IPS-20b (cell line): Measurements from ENCODE around the gene LGR4.

Source experiments
- H3K27ac ChIP-seq: one replicate; pipeline ENCODE4 v1.5.1; 2013; ENCODE audit warnings: low read length
- H3K27me3 ChIP-seq: 2 replicates; pipeline ENCODE4 v1.6.1; 2013; ENCODE audit warnings: mild to moderate bottlenecking, low read length, inconsistent platforms; ENCODE audit not compliant: insufficient read depth
- H3K36me3 ChIP-seq: 2 replicates; pipeline ENCODE4 v1.6.1; 2013; ENCODE audit warnings: low read depth, mild to moderate bottlenecking, inconsistent platforms, low read length, moderate library complexity; ENCODE audit not compliant: insufficient read depth
- H3K4me1 ChIP-seq: 2 replicates; pipeline ENCODE4 v1.6.1; 2013; ENCODE audit warnings: mild to moderate bottlenecking, control low read depth, inconsistent platforms, low read length, moderate library complexity; ENCODE audit not compliant: insufficient read depth
- H3K4me3 ChIP-seq: 2 replicates; pipeline ENCODE4 v1.5.1; 2013; ENCODE audit warnings: mild to moderate bottlenecking, low read length, inconsistent platforms
- H3K9ac ChIP-seq: 2 replicates; pipeline ENCODE4 v1.6.1; 2013; ENCODE audit warnings: low read depth, mild to moderate bottlenecking, inconsistent platforms, low read length, moderate library complexity
- H3K9me3 ChIP-seq: 2 replicates; pipeline ENCODE4 v1.6.1; 2013; ENCODE audit warnings: mild to moderate bottlenecking, low read depth, low read length, inconsistent platforms; ENCODE audit not compliant: insufficient read depth

LGR4 gene

DNA sequence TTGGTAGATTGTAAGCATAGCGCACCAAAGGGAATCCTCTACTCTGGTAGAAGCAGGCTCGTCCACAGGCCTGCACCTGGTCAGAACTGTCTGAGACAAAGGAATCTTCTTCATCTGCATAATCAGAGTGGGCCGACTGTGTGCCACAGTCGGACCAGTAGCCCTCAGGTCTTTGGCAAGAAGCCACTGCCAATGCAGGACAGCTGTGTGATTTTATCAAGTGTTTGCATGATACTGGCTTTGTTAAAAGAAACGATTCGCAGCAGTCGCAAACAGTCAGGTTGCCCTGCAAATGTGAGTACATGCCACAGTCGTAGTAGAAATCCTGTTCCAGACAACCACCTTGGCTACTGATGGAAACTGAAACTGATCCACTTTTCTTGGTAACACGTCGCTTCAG lies 104.7 kb downstream of the LGR4 start:
- Histone ChIP-seq H3K4me1 (no peaks in the 10 kb centered on the region), H3K27ac (no peak overlapping the region), H3K36me3 (peaks cover 60% of the 10 kb centered on the region), H3K9me3 (no peaks in the 10 kb centered on the region), H3K9ac (no peak overlapping the region), H3K4me3 (no peak overlapping the region), H3K27me3 (no peaks in the 10 kb centered on the region)

DNA sequence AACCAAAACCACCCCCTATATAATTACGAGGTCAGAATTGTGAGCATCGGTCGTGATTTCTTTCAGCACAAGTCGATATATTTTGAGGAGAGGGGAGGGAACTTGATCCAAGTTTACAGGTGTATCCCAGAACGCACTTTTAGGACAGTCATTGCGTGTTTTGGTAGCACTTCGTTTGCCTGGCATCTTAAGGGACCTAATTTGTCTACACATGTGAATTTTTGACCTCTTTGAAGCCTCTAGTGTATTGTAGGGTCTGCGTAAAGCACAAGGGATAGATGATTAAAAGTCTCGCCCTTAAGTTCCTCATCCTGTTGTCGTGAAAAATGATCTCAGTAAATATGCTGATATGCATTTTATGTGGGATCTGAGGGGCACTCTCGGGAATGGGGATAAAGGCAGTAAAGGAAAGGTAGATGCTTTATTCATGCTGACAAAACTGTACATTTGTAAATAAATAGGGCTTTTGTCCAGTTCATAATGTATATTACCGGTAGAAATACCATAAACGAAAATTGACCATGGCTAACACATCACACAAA lies 108.9 kb downstream of the LGR4 start:
- peak overlapping the region; percentile 88; the same call in 1 of the 2 replicates for H3K9ac ChIP-seq
- H3K9me3 ChIP-seq, result no peaks in the 10 kb centered on the region
- no peaks in the 10 kb centered on the region for H3K4me1 ChIP-seq
- peak overlapping the region; percentile 50 for H3K27ac ChIP-seq
- H3K36me3 ChIP-seq, result peaks cover 18% of the 10 kb centered on the region
- no peaks in the 10 kb centered on the region for H3K27me3 ChIP-seq
- H3K4me3 ChIP-seq, result peak overlapping the region; percentile 75

DNA sequence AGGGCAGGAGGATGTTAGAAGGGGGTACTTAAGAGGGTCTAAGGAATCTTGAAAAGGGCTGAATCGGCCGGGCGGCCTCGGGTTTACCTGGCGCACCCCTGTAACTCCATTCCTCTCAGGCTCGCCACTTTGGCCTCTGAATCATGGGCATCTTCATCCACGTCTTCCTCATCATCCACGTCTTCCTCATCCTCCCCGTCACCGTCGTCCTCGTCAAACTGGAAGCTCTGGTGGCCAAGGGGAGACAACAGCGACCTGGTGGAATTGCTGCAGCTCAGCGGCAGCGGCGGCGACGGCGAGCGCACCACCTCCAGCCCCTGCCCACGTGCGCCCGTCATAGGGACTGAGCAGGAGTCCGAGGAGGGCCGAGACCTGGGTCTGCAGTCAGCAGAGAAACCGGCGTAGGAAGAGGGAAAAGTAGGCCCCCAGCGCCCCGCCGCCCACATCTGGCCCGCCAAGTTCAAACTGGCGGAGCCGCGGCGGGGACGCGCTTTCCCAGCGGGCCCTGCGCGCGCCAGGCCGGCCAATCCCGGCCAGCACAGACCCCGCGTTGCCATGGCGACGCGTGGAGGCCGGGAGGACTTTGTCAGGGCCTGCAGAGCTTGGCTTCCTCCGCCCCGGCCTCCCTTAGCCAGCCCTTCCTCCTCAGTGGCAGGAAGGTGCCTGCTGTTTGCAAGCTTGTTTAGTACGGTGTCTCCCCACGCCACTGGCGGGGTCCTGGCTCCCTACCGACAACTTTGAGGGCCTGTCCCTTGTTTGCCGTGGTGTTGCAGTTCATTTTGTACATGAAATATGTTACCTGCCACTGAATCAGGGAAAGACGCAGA lies 109.6 kb downstream of the LGR4 start, which contains the start of gene CCDC34:
Gene CCDC34 (minus strand): TSS at position 467 of the 827 bp plus-strand sequence. CDS start 21 bp downstream, at position 446.
- H3K27ac ChIP-seq, result peak within 1 kb of the TSS; percentile 50
- H3K9me3 ChIP-seq, result no peaks in the 10 kb centered on the region
- H3K27me3 ChIP-seq, result no peaks in the 10 kb centered on the region
- peak within 1 kb of the TSS; percentile 75 for H3K4me3 ChIP-seq
- H3K4me1 ChIP-seq, result 0 out of 2 replicates have a peak, but pooled peaks cover under 1% of the 10 kb centered on the region
- peak within 1 kb of the TSS; percentile 88 for H3K9ac ChIP-seq
- peaks cover 11% of the 10 kb centered on the region for H3K36me3 ChIP-seq

DNA sequence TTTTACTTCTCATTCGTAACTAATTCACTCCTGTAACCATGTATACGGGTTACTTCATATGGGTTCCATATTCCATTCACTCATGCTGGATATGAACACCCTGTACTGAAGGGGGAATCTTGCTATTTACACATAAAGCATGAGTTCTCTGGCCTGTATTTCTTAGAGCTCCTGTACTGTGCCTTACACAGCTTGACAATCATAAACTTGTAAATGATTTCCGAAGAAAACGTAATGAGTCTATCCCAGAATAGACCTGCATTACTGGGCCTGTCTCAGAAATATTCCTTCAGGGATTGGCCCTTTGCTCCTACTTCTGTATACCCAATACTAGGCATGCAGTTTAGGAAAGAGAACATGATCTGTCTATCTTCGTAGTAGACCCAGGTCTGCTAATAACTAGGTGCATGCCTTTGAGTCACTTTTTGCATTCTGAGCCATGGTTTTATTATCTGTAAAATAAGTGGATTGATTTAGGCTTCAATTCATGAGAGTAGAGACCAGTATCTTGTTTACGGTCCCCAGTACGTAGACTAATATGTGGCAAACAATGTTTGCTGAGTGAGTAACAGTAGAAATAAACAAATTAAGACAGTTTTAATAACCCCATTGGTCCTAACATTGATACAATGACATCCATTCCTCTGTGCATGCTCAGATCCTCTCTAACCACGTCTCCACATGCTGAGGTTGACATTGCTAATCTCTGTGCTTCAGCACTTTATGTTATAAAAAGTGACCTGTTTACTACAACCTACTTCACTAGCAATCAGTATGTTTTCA lies 110.8 kb downstream of the LGR4 start:
- Histone ChIP-seq H3K4me1 (0 out of 2 replicates have a peak, but pooled peaks cover 3% of the 10 kb centered on the region), H3K4me3 (peak overlapping the region; percentile 75), H3K36me3 (peaks cover 1% of the 10 kb centered on the region; the same call in 1 of the 2 replicates), H3K27me3 (no peaks in the 10 kb centered on the region), H3K9me3 (no peaks in the 10 kb centered on the region), H3K9ac (peak overlapping the region; percentile 88; the same call in 1 of the 2 replicates), H3K27ac (no peak overlapping the region)

DNA sequence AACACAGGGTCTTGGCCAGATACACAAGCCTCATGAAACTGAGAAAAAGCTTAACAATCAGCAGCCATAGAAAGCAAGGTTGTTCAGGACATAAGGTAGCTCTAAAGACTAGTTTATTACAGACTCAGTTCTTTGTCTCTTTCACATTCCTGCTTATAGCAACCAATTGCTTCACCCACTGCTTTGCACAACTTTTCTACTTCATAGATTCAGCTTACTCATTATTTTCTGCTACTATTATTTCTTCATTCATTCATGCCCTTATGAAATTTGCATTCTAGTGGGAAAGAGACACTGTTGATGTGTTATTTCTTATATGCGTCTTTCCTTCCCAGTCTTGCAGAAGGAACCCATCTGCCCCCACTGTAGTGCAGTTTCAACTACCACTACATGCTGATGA lies 114.3 kb downstream of the LGR4 start:
- no peak overlapping the region for H3K9ac ChIP-seq

DNA sequence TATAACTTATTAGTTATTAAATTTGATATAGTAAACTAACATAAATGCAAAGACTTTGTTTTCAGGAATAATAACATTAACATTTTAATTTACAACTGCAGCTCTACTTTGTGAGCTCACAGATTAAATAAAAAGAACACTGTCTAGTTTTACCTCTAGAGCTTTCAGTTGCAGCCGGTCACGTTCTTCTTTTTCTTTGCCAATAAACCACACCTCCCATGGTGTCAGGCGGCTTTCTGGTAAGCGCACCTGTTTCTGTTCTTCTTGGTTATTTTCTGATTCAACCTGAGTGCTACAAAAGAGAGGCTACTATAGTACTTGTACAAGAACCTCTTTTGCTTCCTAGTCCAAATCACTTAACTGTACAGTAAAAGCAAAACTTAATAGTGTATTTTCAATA lies 115.3 kb downstream of the LGR4 start:
- Histone ChIP-seq H3K4me1 (peaks cover 19% of the 10 kb centered on the region; the same call in 1 of the 2 replicates), H3K9ac (no peak overlapping the region)

More for the DNA sequence above, 114.3 kb downstream of the LGR4 start:
- no peak overlapping the region for H3K27ac ChIP-seq
- H3K27me3 ChIP-seq, result no peaks in the 10 kb centered on the region
- H3K4me1 ChIP-seq, result peaks cover 14% of the 10 kb centered on the region; the same call in 1 of the 2 replicates
- no peaks in the 10 kb centered on the region for H3K36me3 ChIP-seq
- H3K9me3 ChIP-seq, result no peaks in the 10 kb centered on the region
- H3K4me3 ChIP-seq, result no peak overlapping the region

DNA sequence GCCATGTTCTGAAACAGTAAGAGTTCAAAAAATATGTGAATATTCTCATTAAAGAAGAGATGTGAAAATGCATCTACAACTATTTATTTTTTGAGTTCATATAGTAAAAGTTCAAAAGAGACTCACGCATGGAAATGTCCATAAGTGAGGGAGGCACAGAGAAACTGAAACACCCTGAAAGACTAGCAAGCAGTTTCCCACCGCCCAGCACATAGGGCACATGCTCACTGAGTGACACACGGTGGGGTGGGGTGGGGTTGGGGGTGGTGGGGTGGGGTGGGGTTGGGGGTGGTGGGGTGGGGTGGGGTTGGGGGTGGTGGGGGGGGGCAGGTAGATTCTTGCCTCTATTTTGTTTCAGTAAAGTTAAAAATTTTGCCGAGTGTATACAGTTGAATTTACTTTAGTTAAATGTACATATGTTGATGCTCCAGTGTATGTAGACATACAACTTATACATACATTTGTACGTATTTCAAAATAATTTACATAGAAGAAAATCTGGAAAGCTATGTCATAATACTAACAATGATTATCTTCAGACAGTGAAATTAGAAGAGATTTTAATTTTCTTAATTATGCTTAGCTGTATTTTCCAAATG lies 115.9 kb downstream of the LGR4 start:
- Histone ChIP-seq H3K4me3 (no peak overlapping the region), H3K27me3 (no peaks in the 10 kb centered on the region), H3K9ac (no peak overlapping the region), H3K36me3 (no peaks in the 10 kb centered on the region), H3K4me1 (peaks cover 19% of the 10 kb centered on the region; the same call in 1 of the 2 replicates), H3K27ac (no peak overlapping the region), H3K9me3 (no peaks in the 10 kb centered on the region)

More for the DNA sequence above, 115.3 kb downstream of the LGR4 start:
- no peaks in the 10 kb centered on the region for H3K36me3 ChIP-seq
- no peak overlapping the region for H3K27ac ChIP-seq
- no peaks in the 10 kb centered on the region for H3K27me3 ChIP-seq
- H3K9me3 ChIP-seq, result no peaks in the 10 kb centered on the region
- no peak overlapping the region for H3K4me3 ChIP-seq

DNA sequence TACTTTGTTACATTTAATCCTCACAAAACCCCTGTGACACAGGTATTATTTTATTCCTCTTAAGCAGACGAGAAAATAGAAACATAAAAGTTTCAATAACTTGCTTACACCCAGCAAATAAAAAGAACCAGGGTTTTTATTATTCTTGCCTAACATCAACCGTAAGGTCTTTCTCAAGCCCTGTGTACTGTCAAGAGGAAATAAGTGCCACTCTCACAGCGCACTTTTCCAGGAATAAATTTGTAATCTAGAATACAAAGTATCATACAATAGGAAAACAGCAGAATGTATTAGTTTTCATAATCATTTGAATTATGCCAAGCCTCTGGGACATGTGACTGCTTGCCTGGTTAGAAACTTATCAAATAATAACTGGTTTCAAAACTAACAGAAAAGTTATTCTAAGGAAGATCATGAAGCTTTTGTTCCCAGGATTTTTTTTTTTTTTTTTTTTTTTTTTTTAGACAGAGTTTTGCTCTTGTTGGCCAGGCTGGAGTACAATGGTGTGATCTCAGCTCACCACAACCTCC lies 117.0 kb downstream of the LGR4 start:
- no peak overlapping the region for H3K9ac ChIP-seq
- no peak overlapping the region for H3K4me3 ChIP-seq
- no peak overlapping the region for H3K27ac ChIP-seq
- H3K36me3 ChIP-seq, result no peaks in the 10 kb centered on the region
- H3K4me1 ChIP-seq, result peaks cover 19% of the 10 kb centered on the region; the same call in 1 of the 2 replicates
- no peaks in the 10 kb centered on the region for H3K27me3 ChIP-seq
- no peaks in the 10 kb centered on the region for H3K9me3 ChIP-seq

DNA sequence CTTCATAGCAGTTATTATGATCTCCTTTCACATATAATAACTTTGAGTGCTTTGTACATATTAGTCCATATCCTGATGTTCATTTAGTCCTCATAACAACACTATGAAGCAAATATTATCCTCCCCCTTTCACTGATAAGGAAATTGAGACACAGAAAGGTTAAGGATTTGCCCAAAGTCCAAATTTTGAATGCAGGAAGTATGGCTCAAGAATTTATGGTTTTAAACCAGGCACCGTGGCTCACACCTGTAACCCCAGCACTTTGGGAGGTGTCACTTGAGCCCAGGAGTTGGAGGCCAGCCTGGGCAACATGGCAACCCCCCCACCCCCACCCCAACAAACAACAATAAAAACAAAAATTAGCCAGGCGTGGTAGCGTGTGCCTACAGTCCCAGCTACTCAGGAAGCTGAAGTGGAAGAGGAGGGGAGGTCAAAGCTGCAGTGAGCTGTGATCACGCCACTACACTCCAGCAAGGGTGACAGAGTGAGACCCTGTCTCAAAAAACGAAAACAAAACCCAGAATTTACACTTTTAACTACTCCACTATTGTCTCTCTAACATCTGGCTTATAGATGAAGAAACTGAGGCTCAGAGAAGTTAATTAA lies 118.1 kb downstream of the LGR4 start:
- Histone ChIP-seq H3K4me3 (no peak overlapping the region), H3K9ac (no peak overlapping the region), H3K36me3 (peaks cover 5% of the 10 kb centered on the region; the same call in 1 of the 2 replicates), H3K27me3 (no peaks in the 10 kb centered on the region), H3K27ac (peak overlapping the region; percentile 2), H3K4me1 (peaks cover 28% of the 10 kb centered on the region; the same call in 1 of the 2 replicates), H3K9me3 (no peaks in the 10 kb centered on the region)

DNA sequence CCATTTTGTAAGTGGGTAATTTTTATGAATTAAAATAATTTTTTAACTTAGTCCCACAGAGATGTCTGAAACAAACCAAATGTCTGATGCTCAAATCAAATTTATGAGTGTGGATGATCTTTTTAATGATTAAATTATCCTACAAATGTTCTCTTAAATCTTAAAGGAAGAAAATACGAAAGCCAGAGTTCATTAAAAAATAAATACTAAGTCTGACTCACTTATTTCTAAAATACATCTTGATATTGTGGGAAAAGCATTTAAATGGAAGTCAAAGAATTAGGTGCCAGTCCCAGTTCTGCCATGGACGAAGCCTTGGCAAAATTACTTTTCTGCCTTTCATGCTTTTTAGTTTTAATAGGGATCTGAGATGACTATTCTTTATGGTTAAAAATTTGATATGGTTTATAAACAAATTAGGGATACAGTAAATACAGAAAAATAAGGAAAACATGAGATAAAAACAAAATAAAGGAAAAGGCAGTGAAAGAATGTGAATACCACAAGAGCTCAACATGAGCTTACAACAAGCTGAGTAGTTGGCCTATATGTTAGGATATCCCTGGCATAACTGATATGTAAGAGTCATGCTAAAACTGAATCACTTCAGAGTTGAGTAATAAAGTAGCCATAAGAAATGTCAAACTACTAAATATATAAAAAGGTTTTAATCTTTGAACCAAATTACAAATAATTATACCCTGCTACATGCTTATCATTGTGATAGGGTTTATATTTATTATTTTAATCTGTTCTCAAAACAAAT lies 118.8 kb downstream of the LGR4 start:
- Histone ChIP-seq H3K36me3 (peaks cover 5% of the 10 kb centered on the region; the same call in 1 of the 2 replicates), H3K4me3 (no peak overlapping the region), H3K9ac (no peak overlapping the region), H3K27me3 (no peaks in the 10 kb centered on the region), H3K4me1 (peaks cover 35% of the 10 kb centered on the region; the same call in 1 of the 2 replicates), H3K9me3 (no peaks in the 10 kb centered on the region), H3K27ac (no peak overlapping the region)
